WTC11 (cell line): ENCODE measurements around the gene METTL25B. TPM values are rescaled to one million over a fixed set of nuclear protein-coding genes. Genes with fewer than 3 reads are reported as not detected.
A peak's percentile ranks its signal among the peaks of the same experiment; 100 is the strongest.

Source experiments
- ESRRA ChIP-seq: sonication (generic); formaldehyde crosslinking; IDR thresholded peaks from 2 replicates; pipeline ENCODE4 v1.8.1; 2022; ENCODE audit warnings: mild to moderate bottlenecking, missing genetic modification reagents, borderline replicate concordance
- FOXK1 ChIP-seq: sonication (generic); formaldehyde crosslinking; IDR thresholded peaks from 2 replicates; pipeline ENCODE4 v1.8.0; 2022; ENCODE audit warnings: mild to moderate bottlenecking, moderate library complexity, missing genetic modification reagents
- GRHL2 ChIP-seq: fragments of 250-450 bp; sonication (Bioruptor Pico); IDR thresholded peaks from 2 replicates; pipeline ENCODE4 v1.8.0; 2022; ENCODE audit warnings: mild to moderate bottlenecking, moderate library complexity; ENCODE audit not compliant: insufficient replicate concordance, severe bottlenecking
- JAZF1 ChIP-seq: fragments of 250-450 bp; sonication (Bioruptor Pico); IDR thresholded peaks from 2 replicates; pipeline ENCODE4 v1.9.0; 2021; ENCODE audit warnings: moderate library complexity, mild to moderate bottlenecking, inconsistent platforms
- MXD4 ChIP-seq: fragments of 250-450 bp; sonication (Bioruptor Pico); IDR thresholded peaks from 2 replicates; pipeline ENCODE4 v1.8.0; 2021; ENCODE audit warnings: mild to moderate bottlenecking, moderate library complexity, borderline replicate concordance
- NR1H2 ChIP-seq: sonication (generic); formaldehyde crosslinking; IDR thresholded peaks from 2 replicates; pipeline ENCODE4 v1.9.0; 2021; ENCODE audit warnings: mild to moderate bottlenecking, moderate library complexity, missing genetic modification reagents
- NR3C1 ChIP-seq: sonication (generic); formaldehyde crosslinking; conservative IDR thresholded peaks from 2 replicates; pipeline ENCODE4 v1.8.1; 2023; ENCODE audit warnings: low read depth, mild to moderate bottlenecking, missing genetic modification reagents
- TEAD4 ChIP-seq: sonication (generic); formaldehyde crosslinking; IDR thresholded peaks from 2 replicates; pipeline ENCODE4 v1.8.0; 2022; ENCODE audit warnings: mild to moderate bottlenecking, missing genetic modification reagents
- TP53 ChIP-seq: sonication (generic); formaldehyde crosslinking; IDR thresholded peaks from 2 replicates; pipeline ENCODE4 v1.8.1; 2023; ENCODE audit warnings: mild to moderate bottlenecking, missing genetic modification reagents
- ZNF232 ChIP-seq: sonication (generic); formaldehyde crosslinking; IDR thresholded peaks from 2 replicates; pipeline ENCODE4 v1.8.0; 2022; ENCODE audit warnings: mild to moderate bottlenecking, missing genetic modification reagents
- ZNF317 ChIP-seq: sonication (generic); formaldehyde crosslinking; IDR thresholded peaks from 2 replicates; pipeline ENCODE4 v1.8.1; 2023; ENCODE audit warnings: low read depth, mild to moderate bottlenecking, moderate library complexity, missing genetic modification reagents, borderline replicate concordance
- ZNF423 ChIP-seq: fragments of 250-450 bp; sonication (Bioruptor Pico); IDR thresholded peaks from 2 replicates; pipeline ENCODE4 v2.1.2; 2022; ENCODE audit warnings: mild to moderate bottlenecking, moderate library complexity
- total RNA-seq: library from RNA; stranded (reverse); gene quantifications from 3 replicates; pipeline ENCODE4 v1.2.3, GENCODE V29; 2021
- TF ChIP-seq, protein P1 (sequence below): fragments of 250-450 bp; sonication (Bioruptor Pico); conservative IDR thresholded peaks from 2 replicates; pipeline ENCODE4 v1.9.0; 2021; ENCODE audit warnings: mild to moderate bottlenecking
- TF ChIP-seq, protein P2 (sequence below): sonication (generic); formaldehyde crosslinking; conservative IDR thresholded peaks from 2 replicates; pipeline ENCODE4 v1.8.1; 2022; ENCODE audit warnings: mild to moderate bottlenecking, missing genetic modification reagents
- TF ChIP-seq, protein P3 (sequence below): fragments of 250-450 bp; sonication (Bioruptor Pico); IDR thresholded peaks from 2 replicates; pipeline ENCODE4 v1.9.0; 2021; ENCODE audit warnings: mild to moderate bottlenecking
- TF ChIP-seq, protein P4 (sequence below): sonication (generic); formaldehyde crosslinking; IDR thresholded peaks from 2 replicates; pipeline ENCODE4 v1.8.1; 2022; ENCODE audit warnings: low read depth, mild to moderate bottlenecking, moderate library complexity, missing genetic modification reagents, borderline replicate concordance
- TF ChIP-seq, protein P5 (sequence below): sonication (generic); formaldehyde crosslinking; IDR thresholded peaks from 2 replicates; pipeline ENCODE4 v1.8.1; 2023; ENCODE audit warnings: mild to moderate bottlenecking, missing genetic modification reagents
- TF ChIP-seq, protein P6 (sequence below): sonication (generic); formaldehyde crosslinking; IDR thresholded peaks from 2 replicates; pipeline ENCODE4 v1.8.1; 2022; ENCODE audit warnings: missing genetic modification reagents, borderline replicate concordance
- TF ChIP-seq, protein P7 (sequence below): sonication (generic); formaldehyde crosslinking; IDR thresholded peaks from 2 replicates; pipeline ENCODE4 v1.8.1; 2023; ENCODE audit warnings: mild to moderate bottlenecking, missing genetic modification reagents, moderate library complexity
- TF ChIP-seq, protein P8 (sequence below): sonication (generic); formaldehyde crosslinking; IDR thresholded peaks from 2 replicates; pipeline ENCODE4 v1.8.1; 2023; ENCODE audit warnings: mild to moderate bottlenecking, missing genetic modification reagents, borderline replicate concordance
- TF ChIP-seq, protein P9 (sequence below): sonication (generic); formaldehyde crosslinking; IDR thresholded peaks from 2 replicates; pipeline ENCODE4 v1.8.0; 2022; ENCODE audit warnings: mild to moderate bottlenecking, missing genetic modification reagents
- TF ChIP-seq, protein P10 (sequence below): sonication (generic); formaldehyde crosslinking; IDR thresholded peaks from 2 replicates; pipeline ENCODE4 v1.8.1; 2022; ENCODE audit warnings: low read depth, missing genetic modification reagents, borderline replicate concordance

Gene METTL25B
- total RNA-seq, 1 experiment from 2014 or later = 32.0 TPM

DNA sequence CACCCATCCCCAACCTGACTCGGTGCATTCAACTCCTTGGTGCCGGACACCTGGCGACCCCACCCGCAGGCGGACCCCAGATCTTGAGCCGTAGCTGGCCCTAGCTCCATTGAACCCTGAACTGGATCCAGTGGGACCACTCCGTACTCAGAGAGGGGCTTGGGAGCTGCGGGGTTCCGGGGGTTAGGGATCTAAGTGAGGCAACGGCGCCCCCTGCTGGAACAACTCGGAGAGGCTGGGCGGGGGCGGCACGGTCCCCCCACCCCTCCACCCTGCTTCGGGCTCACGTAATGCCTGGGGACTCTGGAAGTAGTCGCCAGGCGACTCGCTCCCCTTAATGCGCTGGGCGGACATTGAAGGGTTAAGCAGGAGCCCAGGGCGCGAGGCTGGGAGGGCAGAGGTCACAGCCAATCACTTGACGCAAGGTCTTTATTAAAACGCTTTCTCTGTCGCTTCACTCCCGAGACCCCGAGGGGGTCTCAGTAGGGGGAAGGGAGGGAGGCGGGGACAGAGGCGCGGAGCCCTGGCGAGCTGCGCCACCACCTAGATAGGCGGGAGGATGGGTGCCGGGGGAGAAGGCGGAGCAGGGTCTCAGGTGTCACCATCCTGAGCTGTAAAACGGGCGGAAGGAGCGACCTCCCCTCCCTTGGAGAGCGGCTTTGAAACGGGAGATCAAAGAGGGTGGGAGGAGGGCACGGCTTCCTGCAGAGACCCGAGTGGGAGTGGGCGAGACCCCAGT, 22.2 kb upstream of the METTL25B start (continued):
- TF ChIP-seq, protein P1, sequence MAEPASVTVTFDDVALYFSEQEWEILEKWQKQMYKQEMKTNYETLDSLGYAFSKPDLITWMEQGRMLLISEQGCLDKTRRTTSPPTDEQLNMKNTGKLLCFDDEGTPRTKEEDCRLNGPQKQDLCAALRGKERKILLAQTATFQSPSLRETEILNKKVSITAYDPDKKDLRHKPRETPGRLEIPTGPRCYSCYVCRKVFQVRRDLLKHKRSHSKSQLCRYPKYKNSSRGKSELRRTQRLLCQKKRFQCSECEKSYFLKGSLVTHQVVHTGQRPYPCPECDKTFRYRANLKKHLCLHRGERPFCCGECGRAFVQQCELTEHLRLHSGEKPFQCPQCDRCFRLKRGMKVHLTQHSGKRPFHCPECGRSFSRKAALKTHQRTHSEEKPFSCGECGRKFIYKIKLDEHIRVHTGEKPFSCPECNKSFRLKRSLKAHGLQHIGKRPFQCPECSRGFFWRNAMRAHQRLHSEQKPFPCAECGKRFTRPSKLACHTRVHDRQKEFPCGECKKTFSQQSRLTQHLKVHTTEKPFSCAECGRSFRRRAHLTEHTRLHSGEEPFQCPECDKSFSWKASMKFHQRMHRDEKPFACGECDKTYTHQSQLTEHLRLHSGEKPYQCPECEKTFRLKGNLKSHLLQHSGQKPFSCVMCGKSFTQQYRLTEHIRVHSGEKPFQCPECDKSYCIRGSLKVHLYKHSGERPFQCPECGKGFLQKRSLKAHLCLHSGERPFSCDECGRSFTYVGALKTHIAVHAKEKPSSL = no peak
- TF ChIP-seq, protein P2, sequence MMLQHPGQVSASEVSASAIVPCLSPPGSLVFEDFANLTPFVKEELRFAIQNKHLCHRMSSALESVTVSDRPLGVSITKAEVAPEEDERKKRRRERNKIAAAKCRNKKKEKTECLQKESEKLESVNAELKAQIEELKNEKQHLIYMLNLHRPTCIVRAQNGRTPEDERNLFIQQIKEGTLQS (CRISPR knock-in tag) = no peak
- TF ChIP-seq ZNF317 (no peak), FOXK1 (CRISPR knock-in tag) (peak; percentile 53; the same call in 1 of the 2 replicates), ZNF423 (CRISPR knock-in tag) (peak; percentile 97), NR1H2 (CRISPR knock-in tag) (no peak), MXD4 (CRISPR knock-in tag) (no peak), TEAD4 (CRISPR knock-in tag) (no peak), ESRRA (CRISPR knock-in tag) (0 out of 2 replicates have a peak, but pooled peaks have one; percentile 45), GRHL2 (no peak), NR3C1 (no peak), JAZF1 (CRISPR knock-in tag) (no peak), TP53 (CRISPR knock-in tag) (no peak), ZNF232 (CRISPR knock-in tag) (0 out of 2 replicates have a peak, but pooled peaks have one; percentile 55)
- TF ChIP-seq, protein P3, sequence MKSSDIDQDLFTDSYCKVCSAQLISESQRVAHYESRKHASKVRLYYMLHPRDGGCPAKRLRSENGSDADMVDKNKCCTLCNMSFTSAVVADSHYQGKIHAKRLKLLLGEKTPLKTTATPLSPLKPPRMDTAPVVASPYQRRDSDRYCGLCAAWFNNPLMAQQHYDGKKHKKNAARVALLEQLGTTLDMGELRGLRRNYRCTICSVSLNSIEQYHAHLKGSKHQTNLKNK (CRISPR knock-in tag) = no peak
- TF ChIP-seq, protein P4, sequence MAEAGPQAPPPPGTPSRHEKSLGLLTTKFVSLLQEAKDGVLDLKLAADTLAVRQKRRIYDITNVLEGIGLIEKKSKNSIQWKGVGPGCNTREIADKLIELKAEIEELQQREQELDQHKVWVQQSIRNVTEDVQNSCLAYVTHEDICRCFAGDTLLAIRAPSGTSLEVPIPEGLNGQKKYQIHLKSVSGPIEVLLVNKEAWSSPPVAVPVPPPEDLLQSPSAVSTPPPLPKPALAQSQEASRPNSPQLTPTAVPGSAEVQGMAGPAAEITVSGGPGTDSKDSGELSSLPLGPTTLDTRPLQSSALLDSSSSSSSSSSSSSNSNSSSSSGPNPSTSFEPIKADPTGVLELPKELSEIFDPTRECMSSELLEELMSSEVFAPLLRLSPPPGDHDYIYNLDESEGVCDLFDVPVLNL (CRISPR knock-in tag) = no peak
- TF ChIP-seq, protein P5, sequence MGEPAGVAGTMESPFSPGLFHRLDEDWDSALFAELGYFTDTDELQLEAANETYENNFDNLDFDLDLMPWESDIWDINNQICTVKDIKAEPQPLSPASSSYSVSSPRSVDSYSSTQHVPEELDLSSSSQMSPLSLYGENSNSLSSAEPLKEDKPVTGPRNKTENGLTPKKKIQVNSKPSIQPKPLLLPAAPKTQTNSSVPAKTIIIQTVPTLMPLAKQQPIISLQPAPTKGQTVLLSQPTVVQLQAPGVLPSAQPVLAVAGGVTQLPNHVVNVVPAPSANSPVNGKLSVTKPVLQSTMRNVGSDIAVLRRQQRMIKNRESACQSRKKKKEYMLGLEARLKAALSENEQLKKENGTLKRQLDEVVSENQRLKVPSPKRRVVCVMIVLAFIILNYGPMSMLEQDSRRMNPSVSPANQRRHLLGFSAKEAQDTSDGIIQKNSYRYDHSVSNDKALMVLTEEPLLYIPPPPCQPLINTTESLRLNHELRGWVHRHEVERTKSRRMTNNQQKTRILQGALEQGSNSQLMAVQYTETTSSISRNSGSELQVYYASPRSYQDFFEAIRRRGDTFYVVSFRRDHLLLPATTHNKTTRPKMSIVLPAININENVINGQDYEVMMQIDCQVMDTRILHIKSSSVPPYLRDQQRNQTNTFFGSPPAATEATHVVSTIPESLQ (CRISPR knock-in tag) = no peak
- TF ChIP-seq, protein P6, sequence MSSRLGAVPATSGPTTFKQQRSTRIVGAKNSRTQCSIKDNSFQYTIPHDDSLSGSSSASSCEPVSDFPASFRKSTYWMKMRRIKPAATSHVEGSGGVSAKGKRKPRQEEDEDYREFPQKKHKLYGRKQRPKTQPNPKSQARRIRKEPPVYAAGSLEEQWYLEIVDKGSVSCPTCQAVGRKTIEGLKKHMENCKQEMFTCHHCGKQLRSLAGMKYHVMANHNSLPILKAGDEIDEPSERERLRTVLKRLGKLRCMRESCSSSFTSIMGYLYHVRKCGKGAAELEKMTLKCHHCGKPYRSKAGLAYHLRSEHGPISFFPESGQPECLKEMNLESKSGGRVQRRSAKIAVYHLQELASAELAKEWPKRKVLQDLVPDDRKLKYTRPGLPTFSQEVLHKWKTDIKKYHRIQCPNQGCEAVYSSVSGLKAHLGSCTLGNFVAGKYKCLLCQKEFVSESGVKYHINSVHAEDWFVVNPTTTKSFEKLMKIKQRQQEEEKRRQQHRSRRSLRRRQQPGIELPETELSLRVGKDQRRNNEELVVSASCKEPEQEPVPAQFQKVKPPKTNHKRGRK (CRISPR knock-in tag) = no peak
- TF ChIP-seq, protein P7, sequence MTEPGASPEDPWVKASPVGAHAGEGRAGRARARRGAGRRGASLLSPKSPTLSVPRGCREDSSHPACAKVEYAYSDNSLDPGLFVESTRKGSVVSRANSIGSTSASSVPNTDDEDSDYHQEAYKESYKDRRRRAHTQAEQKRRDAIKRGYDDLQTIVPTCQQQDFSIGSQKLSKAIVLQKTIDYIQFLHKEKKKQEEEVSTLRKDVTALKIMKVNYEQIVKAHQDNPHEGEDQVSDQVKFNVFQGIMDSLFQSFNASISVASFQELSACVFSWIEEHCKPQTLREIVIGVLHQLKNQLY = no peak
- TF ChIP-seq, protein P8, sequence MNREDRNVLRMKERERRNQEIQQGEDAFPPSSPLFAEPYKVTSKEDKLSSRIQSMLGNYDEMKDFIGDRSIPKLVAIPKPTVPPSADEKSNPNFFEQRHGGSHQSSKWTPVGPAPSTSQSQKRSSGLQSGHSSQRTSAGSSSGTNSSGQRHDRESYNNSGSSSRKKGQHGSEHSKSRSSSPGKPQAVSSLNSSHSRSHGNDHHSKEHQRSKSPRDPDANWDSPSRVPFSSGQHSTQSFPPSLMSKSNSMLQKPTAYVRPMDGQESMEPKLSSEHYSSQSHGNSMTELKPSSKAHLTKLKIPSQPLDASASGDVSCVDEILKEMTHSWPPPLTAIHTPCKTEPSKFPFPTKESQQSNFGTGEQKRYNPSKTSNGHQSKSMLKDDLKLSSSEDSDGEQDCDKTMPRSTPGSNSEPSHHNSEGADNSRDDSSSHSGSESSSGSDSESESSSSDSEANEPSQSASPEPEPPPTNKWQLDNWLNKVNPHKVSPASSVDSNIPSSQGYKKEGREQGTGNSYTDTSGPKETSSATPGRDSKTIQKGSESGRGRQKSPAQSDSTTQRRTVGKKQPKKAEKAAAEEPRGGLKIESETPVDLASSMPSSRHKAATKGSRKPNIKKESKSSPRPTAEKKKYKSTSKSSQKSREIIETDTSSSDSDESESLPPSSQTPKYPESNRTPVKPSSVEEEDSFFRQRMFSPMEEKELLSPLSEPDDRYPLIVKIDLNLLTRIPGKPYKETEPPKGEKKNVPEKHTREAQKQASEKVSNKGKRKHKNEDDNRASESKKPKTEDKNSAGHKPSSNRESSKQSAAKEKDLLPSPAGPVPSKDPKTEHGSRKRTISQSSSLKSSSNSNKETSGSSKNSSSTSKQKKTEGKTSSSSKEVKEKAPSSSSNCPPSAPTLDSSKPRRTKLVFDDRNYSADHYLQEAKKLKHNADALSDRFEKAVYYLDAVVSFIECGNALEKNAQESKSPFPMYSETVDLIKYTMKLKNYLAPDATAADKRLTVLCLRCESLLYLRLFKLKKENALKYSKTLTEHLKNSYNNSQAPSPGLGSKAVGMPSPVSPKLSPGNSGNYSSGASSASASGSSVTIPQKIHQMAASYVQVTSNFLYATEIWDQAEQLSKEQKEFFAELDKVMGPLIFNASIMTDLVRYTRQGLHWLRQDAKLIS (CRISPR knock-in tag) = 0 out of 2 replicates have a peak, but pooled peaks have one; percentile 25
- TF ChIP-seq, protein P9, sequence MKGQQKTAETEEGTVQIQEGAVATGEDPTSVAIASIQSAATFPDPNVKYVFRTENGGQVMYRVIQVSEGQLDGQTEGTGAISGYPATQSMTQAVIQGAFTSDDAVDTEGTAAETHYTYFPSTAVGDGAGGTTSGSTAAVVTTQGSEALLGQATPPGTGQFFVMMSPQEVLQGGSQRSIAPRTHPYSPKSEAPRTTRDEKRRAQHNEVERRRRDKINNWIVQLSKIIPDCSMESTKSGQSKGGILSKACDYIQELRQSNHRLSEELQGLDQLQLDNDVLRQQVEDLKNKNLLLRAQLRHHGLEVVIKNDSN (CRISPR knock-in tag) = no peak
- TF ChIP-seq, protein P10, sequence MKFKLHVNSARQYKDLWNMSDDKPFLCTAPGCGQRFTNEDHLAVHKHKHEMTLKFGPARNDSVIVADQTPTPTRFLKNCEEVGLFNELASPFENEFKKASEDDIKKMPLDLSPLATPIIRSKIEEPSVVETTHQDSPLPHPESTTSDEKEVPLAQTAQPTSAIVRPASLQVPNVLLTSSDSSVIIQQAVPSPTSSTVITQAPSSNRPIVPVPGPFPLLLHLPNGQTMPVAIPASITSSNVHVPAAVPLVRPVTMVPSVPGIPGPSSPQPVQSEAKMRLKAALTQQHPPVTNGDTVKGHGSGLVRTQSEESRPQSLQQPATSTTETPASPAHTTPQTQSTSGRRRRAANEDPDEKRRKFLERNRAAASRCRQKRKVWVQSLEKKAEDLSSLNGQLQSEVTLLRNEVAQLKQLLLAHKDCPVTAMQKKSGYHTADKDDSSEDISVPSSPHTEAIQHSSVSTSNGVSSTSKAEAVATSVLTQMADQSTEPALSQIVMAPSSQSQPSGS (CRISPR knock-in tag) = no peak
